B cell (primary cell): ENCODE data around the gene PXK. TPM values are rescaled to one million over a fixed set of nuclear protein-coding genes. Genes with fewer than 3 reads are reported as not detected.
A peak's percentile ranks its signal among the peaks of the same experiment; 100 is the strongest.

Experiments used
- ATAC-seq: fragments of 200-7000 bp; cut with Tn5 transposase; one replicate; pipeline ENCODE4 v1.10.0; 2021; ENCODE audit warnings: low read depth, mild to moderate bottlenecking, moderate number of reproducible peaks, moderate library complexity
- CTCF ChIA-PET: fragments of 350-600 bp; sonication (Branson Sonifier 250); formaldehyde crosslinking; loops from one replicate; lab custom pipeline; 2021; ENCODE audit warnings: antibody characterized with exemption, inconsistent platforms; lab: Charles Lee
- POLR2A ChIA-PET: fragments of 350-600 bp; sonication (Branson Sonifier 250); formaldehyde crosslinking; loops from one replicate; lab custom pipeline; 2021; ENCODE audit warnings: antibody characterized with exemption; lab: Charles Lee
- DNase-seq: peaks from one replicate; pipeline ENCODE4 v3.0.0; 2013
- H2AFZ ChIP-seq: 2 replicates; pipeline ENCODE4 v1.6.1; 2012; ENCODE audit warnings: mild to moderate bottlenecking, low read depth, low read length; ENCODE audit not compliant: insufficient read depth, poor library complexity, severe bottlenecking
- H3K27ac ChIP-seq, 2 donors: 1 replicate in 1 of 2; 2 replicates in 1 of 2; pipeline ENCODE4 v1.5.1; 2012 to 2013; ENCODE audit warnings: low read length in 2 of 2, mild to moderate bottlenecking in 2 of 2, moderate library complexity in 1 of 2
- H3K27me3 ChIP-seq, 4 experiments: fragments of 200-600 bp in 1 of 4; sonication (generic) in 1 of 4; replicated peaks in 1 of 4; 1 replicate in 2 of 4; 2 replicates in 2 of 4; pipeline versions ENCODE4 v1.6.1 to v1.7.0; 2013 to 2016; ENCODE audit warnings: low read length in 3 of 4, mild to moderate bottlenecking in 2 of 4, mixed read lengths in 1 of 4, moderate library complexity in 1 of 4; ENCODE audit not compliant: insufficient read depth in 4 of 4, control insufficient read depth in 3 of 4; ENCODE audit errors: control extremely low read depth in 1 of 4
- H3K36me3 ChIP-seq, 2 experiments: replicated peaks in 1 of 2; 1 replicate in 1 of 2; 2 replicates in 1 of 2; pipeline versions ENCODE4 v1.6.1 to v1.7.1; 2013; ENCODE audit warnings: low read length in 1 of 2; ENCODE audit not compliant: insufficient read depth in 2 of 2, control insufficient read depth in 1 of 2; ENCODE audit errors: control extremely low read depth in 1 of 2, extremely low read depth in 1 of 2
- H3K4me1 ChIP-seq, 2 donors: fragments of 200-600 bp in 1 of 2; sonication (generic) in 1 of 2; 1 replicate in 1 of 2; 2 replicates in 1 of 2; pipeline versions ENCODE4 v1.5.1 to v1.6.1; 2013 to 2017; ENCODE audit warnings: low read length in 2 of 2; ENCODE audit not compliant: control insufficient read depth in 2 of 2, insufficient read depth in 2 of 2
- H3K4me2 ChIP-seq: replicated peaks from 2 replicates; pipeline ENCODE3; 2012; ENCODE audit warnings: mild to moderate bottlenecking, low read depth, low read length; ENCODE audit not compliant: poor library complexity, severe bottlenecking
- H3K4me3 ChIP-seq, 5 experiments: fragments of 200-600 bp in 1 of 5; sonication (generic) in 1 of 5; 1 replicate in 3 of 5; 2 replicates in 2 of 5; pipeline versions ENCODE4 v1.5.1 to v1.7.0; 2011 to 2016; ENCODE audit warnings: low read length in 4 of 5, mild to moderate bottlenecking in 4 of 5, low read depth in 2 of 5, control low read depth in 1 of 5, moderate library complexity in 1 of 5; ENCODE audit not compliant: insufficient read depth in 1 of 5; ENCODE audit errors: control extremely low read depth in 1 of 5, extremely low read depth in 1 of 5
- H3K79me2 ChIP-seq: fragments of 200-600 bp; sonication (generic); one replicate; pipeline ENCODE4 v1.6.0; 2016; ENCODE audit warnings: low read length; ENCODE audit not compliant: control insufficient read depth, insufficient read depth
- H3K9ac ChIP-seq: fragments of 200-600 bp; sonication (generic); 2 replicates; pipeline ENCODE4 v1.6.1; 2017; ENCODE audit warnings: mild to moderate bottlenecking, low read length, moderate library complexity
- H3K9me3 ChIP-seq, 3 donors: one replicate each; pipeline versions ENCODE4 v1.6.1 to v1.7.1; 2013; ENCODE audit warnings: low read length in 2 of 3; ENCODE audit not compliant: control insufficient read depth in 2 of 3, insufficient read depth in 1 of 3; ENCODE audit errors: control extremely low read depth in 1 of 3
- H4K20me1 ChIP-seq: 2 replicates; pipeline ENCODE4 v1.6.0; 2012; ENCODE audit warnings: mild to moderate bottlenecking, low read length; ENCODE audit not compliant: insufficient read depth, control insufficient read depth, poor library complexity, severe bottlenecking
- H3K27ac Mint-ChIP-seq: one replicate; pipeline ENCODE4 v1.8.0; 2021; ENCODE audit warnings: mixed read lengths
- H3K27me3 Mint-ChIP-seq: one replicate; pipeline ENCODE4 v1.8.0; 2021; ENCODE audit warnings: mixed read lengths
- H3K4me1 Mint-ChIP-seq: one replicate; pipeline ENCODE4 v1.8.0; 2021; ENCODE audit warnings: mixed read lengths
- H3K4me3 Mint-ChIP-seq: one replicate; pipeline ENCODE4 v1.8.0; 2021; ENCODE audit warnings: mixed read lengths
- H3K9me3 Mint-ChIP-seq: one replicate; pipeline ENCODE4 v1.8.0; 2022; ENCODE audit warnings: mixed read lengths; ENCODE audit not compliant: insufficient read depth
- EZH2 ChIP-seq: IDR thresholded peaks from 2 replicates; pipeline ENCODE4 v1.6.1; 2012; ENCODE audit warnings: borderline replicate concordance, low read depth, mild to moderate bottlenecking, moderate library complexity, low read length; ENCODE audit not compliant: insufficient read depth, poor library complexity, severe bottlenecking
- WGBS: methylation state at CpG from one replicate; pipeline ENCODE4 v1.1.5; 2013; ENCODE audit warnings: missing lambda C conversion rate; ENCODE audit not compliant: insufficient coverage; 5-methylcytosine and 5-hydroxymethylcytosine counted together
- intact Hi-C: fragments of 100-400 bp; cut with micrococcal nuclease; formaldehyde crosslinking; loops from one replicate; pipeline ENCODE4 v1.10.0; 2022
- polyA plus RNA-seq: library from polyadenylated mRNA; depleted of rRNA; stranded (reverse); fragments of >200 nt; gene quantifications from 2 replicates; pipeline ENCODE4 v1.2.3, GENCODE V29; 2012
- total RNA-seq, 2 donors: library from RNA; stranded (reverse); fragments of 120-200 nt in 1 of 2; gene quantifications; 1 replicate in 1 of 2; 2 replicates in 1 of 2; pipeline versions ENCODE4 v1.2.3 to v1.2.4, GENCODE V29; 2013 to 2022
- TF ChIP-seq, protein P1 (sequence below): fragments of 200-600 bp; IDR thresholded peaks from one replicate; pipeline ENCODE4 v1.8.0; 2022; ENCODE audit warnings: antibody characterized with exemption, mild to moderate bottlenecking

PXK gene
- total and polyA plus RNA-seq, 2 donors (not counting 1 experiment from before 2014, with no cell fraction given), result 46.8 to 104 TPM

DNA sequence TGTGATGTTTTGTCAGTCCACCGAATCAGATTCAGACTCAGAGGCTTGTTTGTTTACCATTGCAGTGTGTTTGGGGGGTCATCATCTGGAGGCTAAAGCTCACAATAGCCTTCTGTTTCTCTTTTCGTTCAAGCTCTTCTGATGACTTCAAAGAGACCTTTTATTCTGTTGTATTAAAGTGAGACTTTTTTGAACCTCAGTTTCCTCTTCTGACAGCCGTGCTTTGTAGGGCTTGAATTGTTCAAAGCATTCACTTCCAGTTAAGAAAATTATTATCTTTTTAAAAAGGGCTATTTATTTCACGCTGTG is 1.3 kb downstream of the PXK start:
- no peak for DNase-seq
- peaks cover 78% of the 10 kb centered on the region for H3K79me2 ChIP-seq
- Mint-ChIP-seq H3K27me3 (no peaks in the 10 kb centered on the region), H3K27ac (peak overlapping the region; percentile 100), H3K4me3 (peak overlapping the region; percentile 100), H3K9me3 (no peaks in the 10 kb centered on the region), H3K4me1 (peaks cover 57% of the 10 kb centered on the region)
- WGBS, result no CpG with 5 or more reads among the region's 4 CpGs
- peak overlapping the region; percentile 9 to 75 for H3K27ac ChIP-seq
- intact Hi-C loops, result no loop called here
- H4K20me1 ChIP-seq, result peaks cover 8% of the 10 kb centered on the region
- peak overlapping the region; percentile 98 for H3K4me2 ChIP-seq
- peak overlapping the region; percentile 80 for H3K9ac ChIP-seq
- H3K4me1 ChIP-seq, result peaks cover 45 to 54% of the 10 kb centered on the region in 2 donors
- POLR2A ChIA-PET, result interaction anchor here (0.9 to 11.4 kb wide), 7 partner anchors 11 to 86 kb away, joined by 3 to 182 read pairs (median 4); no protein-coding TSS in a partner anchor
- H3K27me3 ChIP-seq, result no peaks in the 10 kb centered on the region
- ATAC-seq, result no peak
- TF ChIP-seq EZH2, result no peak
- TF ChIP-seq, protein P1, sequence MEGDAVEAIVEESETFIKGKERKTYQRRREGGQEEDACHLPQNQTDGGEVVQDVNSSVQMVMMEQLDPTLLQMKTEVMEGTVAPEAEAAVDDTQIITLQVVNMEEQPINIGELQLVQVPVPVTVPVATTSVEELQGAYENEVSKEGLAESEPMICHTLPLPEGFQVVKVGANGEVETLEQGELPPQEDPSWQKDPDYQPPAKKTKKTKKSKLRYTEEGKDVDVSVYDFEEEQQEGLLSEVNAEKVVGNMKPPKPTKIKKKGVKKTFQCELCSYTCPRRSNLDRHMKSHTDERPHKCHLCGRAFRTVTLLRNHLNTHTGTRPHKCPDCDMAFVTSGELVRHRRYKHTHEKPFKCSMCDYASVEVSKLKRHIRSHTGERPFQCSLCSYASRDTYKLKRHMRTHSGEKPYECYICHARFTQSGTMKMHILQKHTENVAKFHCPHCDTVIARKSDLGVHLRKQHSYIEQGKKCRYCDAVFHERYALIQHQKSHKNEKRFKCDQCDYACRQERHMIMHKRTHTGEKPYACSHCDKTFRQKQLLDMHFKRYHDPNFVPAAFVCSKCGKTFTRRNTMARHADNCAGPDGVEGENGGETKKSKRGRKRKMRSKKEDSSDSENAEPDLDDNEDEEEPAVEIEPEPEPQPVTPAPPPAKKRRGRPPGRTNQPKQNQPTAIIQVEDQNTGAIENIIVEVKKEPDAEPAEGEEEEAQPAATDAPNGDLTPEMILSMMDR, result no peak
- H3K4me3 ChIP-seq, result peak overlapping the region; percentile 72 to 90 (median 87)
- H3K36me3 ChIP-seq, result peaks cover 1 to 2% of the 10 kb centered on the region in 2 experiments
- H3K9me3 ChIP-seq, result peaks cover 0 to 11% (median 0%) of the 10 kb centered on the region in 3 donors
- CTCF ChIA-PET, result interaction anchor here (0.8 to 10.2 kb wide), 25 partner anchors 9 to 158 kb away, joined by 3 to 349 read pairs (median 6); partner anchors contain the start of genes HTD2, KCTD6 and RPP14
- peak overlapping the region; percentile 72 for H2AFZ ChIP-seq

DNA sequence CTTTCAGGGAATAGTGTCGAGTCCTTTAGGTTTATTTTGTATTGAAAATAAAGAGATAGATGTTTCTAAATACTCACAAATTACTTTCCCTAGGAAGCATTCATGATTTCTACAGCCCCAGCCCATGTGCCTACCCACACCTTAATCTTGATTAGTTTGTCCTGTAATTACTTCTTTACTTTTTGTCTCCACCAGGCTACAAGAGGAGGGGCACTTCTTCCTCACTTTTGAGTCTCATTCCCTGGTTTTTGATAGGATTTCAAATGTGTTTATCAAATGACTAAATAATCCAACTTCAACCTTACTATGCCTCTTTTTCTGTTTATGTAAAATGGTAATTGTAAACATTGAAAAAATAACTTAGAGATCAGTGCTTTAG is 1.8 kb downstream of the PXK start:
- Mint-ChIP-seq H3K27me3 (no peaks in the 10 kb centered on the region), H3K4me3 (peak overlapping the region; percentile 100), H3K9me3 (no peaks in the 10 kb centered on the region), H3K4me1 (peaks cover 63% of the 10 kb centered on the region), H3K27ac (peak overlapping the region; percentile 100)
- H3K9me3 ChIP-seq, result peaks cover 0 to 11% (median 0%) of the 10 kb centered on the region in 3 donors
- H2AFZ ChIP-seq, result no peak overlapping the region
- peak overlapping the region; percentile 72 to 90 (median 87) for H3K4me3 ChIP-seq
- peaks cover 84% of the 10 kb centered on the region for H3K79me2 ChIP-seq
- peaks cover 2% of the 10 kb centered on the region in 2 experiments for H3K36me3 ChIP-seq
- WGBS, result no CpG with 5 or more reads among the region's 1 CpG
- CTCF ChIA-PET, result interaction anchor here (0.8 to 10.2 kb wide), 26 partner anchors 10 to 158 kb away, joined by 3 to 349 read pairs (median 6); partner anchors contain the start of genes HTD2, KCTD6 and RPP14
- intact Hi-C loops, result no loop called here
- H3K27ac ChIP-seq, result peak overlapping the region; percentile 9 to 75
- ATAC-seq (no peak), DNase-seq (no peak)
- H3K4me2 ChIP-seq, result peak overlapping the region; percentile 98
- H4K20me1 ChIP-seq, result peaks cover 8% of the 10 kb centered on the region
- TF ChIP-seq, protein P1, result no peak
- TF ChIP-seq EZH2, result no peak
- H3K4me1 ChIP-seq, result peaks cover 50 to 60% of the 10 kb centered on the region in 2 donors
- H3K27me3 ChIP-seq, result no peaks in the 10 kb centered on the region
- peak overlapping the region; percentile 80 for H3K9ac ChIP-seq
- POLR2A ChIA-PET, result interaction anchor here (0.9 to 11.4 kb wide), 7 partner anchors 11 to 157 kb away, joined by 3 to 182 read pairs (median 7); partner anchors contain the start of gene KCTD6
